ENCODE results near the gene KLHL2. TPM values are rescaled to one million over a fixed set of nuclear protein-coding genes. Genes with fewer than 3 reads are reported as not detected.

KLHL2 gene
- total and polyA plus RNA-seq, 9 of the 15 experiments (the other 6 are each of a cell fraction or from before 2014, with no cell fraction given) = 2.5 to 11.3 (median 6.1) TPM

GRCh38 chr4:165207431-165208220, at the start of gene KLHL2 (continued):
- no peak for TF ChIP-seq TEAD4 (IDR thresholded peaks at IDR 0.05; ENCODE audit: low read length)
- TF ChIP-seq TEAD4 (CRISPR knock-in tag; IDR thresholded peaks at IDR 0.05; ENCODE audit: borderline replicate concordance) = no peak
- peak; percentile 69 for TF ChIP-seq VEZF1 (CRISPR knock-in tag; IDR thresholded peaks at IDR 0.05)
- TF ChIP-seq RB1 (IDR thresholded peaks at IDR 0.05; ENCODE audit: low read depth) = peak; percentile 60; the same call in 1 of the 2 replicates
- TF ChIP-seq RBM22 (IDR thresholded peaks at IDR 0.05; ENCODE audit: low read depth, low read length, poor library complexity, severe bottlenecking) = no peak

- ATAC-seq (no peak), DNase-seq (ENCODE audit: extremely low read depth in 1 of 4, low spot score in 3 of 4) (no peak), FAIRE-seq (no peak)
- in situ Hi-C loops (cut with MboI) (no loop called here), intact Hi-C loops (cut with micrococcal nuclease) (no loop called here)
- Histone ChIP-seq H3K9me3 (replicated peaks; ENCODE audit: control insufficient read depth, insufficient read depth, low read depth, low read length) (no peaks in the 10 kb centered on the region), H3K27ac (ENCODE audit: extremely low read depth, low read depth, low read length) (no peak overlapping the region), H3K9ac (ENCODE audit: insufficient read depth in 1 of 2, low read depth in 2 of 2, low read length in 2 of 2) (no peak overlapping the region), H3K4me2 (ENCODE audit: insufficient read depth, low read length) (no peak overlapping the region), H3K36me3 (ENCODE audit: control insufficient read depth, insufficient read depth, low read length) (no peaks in the 10 kb centered on the region), H4K20me1 (replicated peaks; ENCODE audit: control insufficient read depth, insufficient read depth, low read length) (no peaks in the 10 kb centered on the region), H3K79me2 (ENCODE audit: control insufficient read depth, insufficient read depth, low read length) (no peaks in the 10 kb centered on the region), H3K4me3 (no peak overlapping the region), H3K9me1 (ENCODE audit: control insufficient read depth, insufficient read depth, low read length) (no peaks in the 10 kb centered on the region), H3K27me3 (ENCODE audit: control insufficient read depth in 2 of 2, insufficient read depth in 2 of 2, low read length in 2 of 2) (no peaks in the 10 kb centered on the region), H2AFZ (ENCODE audit: low read depth, low read length) (no peak overlapping the region), H3K4me1 (replicated peaks in 1 of 2; ENCODE audit: control insufficient read depth in 2 of 2, insufficient read depth in 2 of 2, low read length in 2 of 2) (no peaks in the 10 kb centered on the region)
- ChIA-PET CTCF (ENCODE audit: low intra/inter-chr PET ratio) (no interaction called here), POLR2A (no interaction called here)
- BruUV-seq (replicated peaks) = no TSS peak
- TF ChIP-seq ARID4B (CRISPR knock-in tag; IDR thresholded peaks at IDR 0.05) = no peak
- TF ChIP-seq NR3C1 (CRISPR knock-in tag; IDR thresholded peaks at IDR 0.05) = no peak
- no peak for TF ChIP-seq ZNF354B (CRISPR knock-in tag; IDR thresholded peaks at IDR 0.05)
Measured at GRCh38 chr4:165158762-165159161, 48.6 kb upstream of the KLHL2 start.
